ENCODE results near the gene MIPOL1.

MIPOL1 gene

DNA sequence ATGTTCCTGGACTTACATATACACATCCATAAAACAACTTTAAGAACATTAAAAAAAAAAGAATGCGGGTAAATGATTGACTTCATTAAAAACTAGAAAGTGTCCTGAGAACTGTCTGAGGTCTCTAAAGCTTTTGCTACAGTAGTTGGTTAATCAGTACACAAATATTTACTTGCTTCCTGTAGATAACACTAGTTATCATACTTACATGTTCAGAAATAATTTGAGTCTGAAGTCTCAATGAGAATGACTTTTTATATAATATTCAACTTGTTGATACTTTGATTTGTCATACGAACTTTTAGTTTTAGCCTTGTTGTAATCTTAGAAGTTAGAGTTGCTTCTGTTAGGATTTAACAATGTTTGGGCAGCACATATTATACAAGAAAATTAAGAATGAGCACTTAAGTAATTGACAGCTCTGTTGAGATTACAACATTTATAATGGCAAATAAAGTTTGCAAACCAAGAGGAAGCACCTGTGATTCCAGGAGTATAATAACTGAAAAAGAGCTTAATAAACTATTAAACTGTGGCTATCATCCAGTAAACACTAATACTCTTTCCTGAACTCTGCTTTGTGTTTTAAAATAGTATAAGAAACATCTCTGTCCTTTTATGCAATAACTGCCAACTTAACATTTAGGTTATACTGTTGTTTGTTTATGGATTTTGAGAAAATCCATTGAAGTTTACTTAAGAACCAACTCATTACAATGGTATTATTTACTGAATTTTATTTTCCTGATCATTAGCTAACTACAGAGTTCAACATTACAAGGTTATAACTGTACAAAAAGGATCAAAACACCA lies 131.7 kb downstream of the MIPOL1 start:
- H3K4me3 ChIP-seq (ENCODE audit: low read length): no peak overlapping the region
- DNase-seq (ENCODE audit: low read depth): no peak
- TF ChIP-seq, protein P1, sequence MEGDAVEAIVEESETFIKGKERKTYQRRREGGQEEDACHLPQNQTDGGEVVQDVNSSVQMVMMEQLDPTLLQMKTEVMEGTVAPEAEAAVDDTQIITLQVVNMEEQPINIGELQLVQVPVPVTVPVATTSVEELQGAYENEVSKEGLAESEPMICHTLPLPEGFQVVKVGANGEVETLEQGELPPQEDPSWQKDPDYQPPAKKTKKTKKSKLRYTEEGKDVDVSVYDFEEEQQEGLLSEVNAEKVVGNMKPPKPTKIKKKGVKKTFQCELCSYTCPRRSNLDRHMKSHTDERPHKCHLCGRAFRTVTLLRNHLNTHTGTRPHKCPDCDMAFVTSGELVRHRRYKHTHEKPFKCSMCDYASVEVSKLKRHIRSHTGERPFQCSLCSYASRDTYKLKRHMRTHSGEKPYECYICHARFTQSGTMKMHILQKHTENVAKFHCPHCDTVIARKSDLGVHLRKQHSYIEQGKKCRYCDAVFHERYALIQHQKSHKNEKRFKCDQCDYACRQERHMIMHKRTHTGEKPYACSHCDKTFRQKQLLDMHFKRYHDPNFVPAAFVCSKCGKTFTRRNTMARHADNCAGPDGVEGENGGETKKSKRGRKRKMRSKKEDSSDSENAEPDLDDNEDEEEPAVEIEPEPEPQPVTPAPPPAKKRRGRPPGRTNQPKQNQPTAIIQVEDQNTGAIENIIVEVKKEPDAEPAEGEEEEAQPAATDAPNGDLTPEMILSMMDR (IDR thresholded peaks at IDR 0.05; ENCODE audit: insufficient read depth, low read depth, low read length, missing control alignments): no peak

DNA sequence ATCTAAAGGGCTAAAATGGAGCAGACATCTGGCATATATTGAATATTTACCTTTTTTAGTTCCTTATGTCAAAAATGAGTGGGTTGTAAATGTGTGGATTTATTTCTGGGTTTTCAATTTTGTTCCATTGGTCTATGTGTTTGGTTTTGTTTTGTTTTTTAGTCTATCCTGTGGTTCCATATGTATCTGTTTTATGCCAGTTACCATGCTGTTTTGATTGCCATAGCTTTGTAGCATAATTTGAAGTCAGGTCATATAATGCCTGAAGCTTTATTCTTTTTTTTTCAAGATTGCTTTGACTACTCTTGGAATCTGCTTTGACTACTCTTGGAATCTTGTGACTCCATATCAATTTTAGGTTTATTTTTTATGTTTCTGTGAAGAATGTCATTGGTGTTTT lies 133.2 kb downstream of the MIPOL1 start:
- no peak for DNase-seq (ENCODE audit: low read depth)
- H3K4me3 ChIP-seq (ENCODE audit: low read length): no peak overlapping the region
- TF ChIP-seq, protein P1 (IDR thresholded peaks at IDR 0.05; ENCODE audit: insufficient read depth, low read depth, low read length, missing control alignments): no peak

DNA sequence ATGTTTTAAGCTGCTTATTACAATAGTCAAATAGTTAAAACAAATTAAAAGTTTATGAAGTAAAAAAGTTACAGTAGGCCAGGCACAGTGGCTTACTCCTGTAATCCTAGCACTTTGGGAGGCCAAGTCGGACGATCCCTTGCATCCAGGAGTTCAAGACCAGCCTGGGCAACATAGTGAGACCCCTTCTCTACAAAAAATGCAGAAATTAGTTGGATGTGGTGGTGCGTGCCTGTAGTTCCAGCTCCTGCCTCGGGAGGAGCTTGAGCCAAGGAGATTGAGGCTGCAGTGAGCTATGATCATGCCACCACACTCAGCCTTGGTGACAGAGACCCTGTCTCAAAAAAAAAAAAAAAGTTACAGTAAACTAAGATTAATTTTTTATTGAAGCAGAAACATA lies 142.6 kb downstream of the MIPOL1 start:
- TF ChIP-seq, protein P1 (IDR thresholded peaks at IDR 0.05; ENCODE audit: insufficient read depth, low read depth, low read length, missing control alignments): peak; percentile 33
- DNase-seq (ENCODE audit: low read depth): no peak
- H3K4me3 ChIP-seq (ENCODE audit: low read length): no peak overlapping the region

DNA sequence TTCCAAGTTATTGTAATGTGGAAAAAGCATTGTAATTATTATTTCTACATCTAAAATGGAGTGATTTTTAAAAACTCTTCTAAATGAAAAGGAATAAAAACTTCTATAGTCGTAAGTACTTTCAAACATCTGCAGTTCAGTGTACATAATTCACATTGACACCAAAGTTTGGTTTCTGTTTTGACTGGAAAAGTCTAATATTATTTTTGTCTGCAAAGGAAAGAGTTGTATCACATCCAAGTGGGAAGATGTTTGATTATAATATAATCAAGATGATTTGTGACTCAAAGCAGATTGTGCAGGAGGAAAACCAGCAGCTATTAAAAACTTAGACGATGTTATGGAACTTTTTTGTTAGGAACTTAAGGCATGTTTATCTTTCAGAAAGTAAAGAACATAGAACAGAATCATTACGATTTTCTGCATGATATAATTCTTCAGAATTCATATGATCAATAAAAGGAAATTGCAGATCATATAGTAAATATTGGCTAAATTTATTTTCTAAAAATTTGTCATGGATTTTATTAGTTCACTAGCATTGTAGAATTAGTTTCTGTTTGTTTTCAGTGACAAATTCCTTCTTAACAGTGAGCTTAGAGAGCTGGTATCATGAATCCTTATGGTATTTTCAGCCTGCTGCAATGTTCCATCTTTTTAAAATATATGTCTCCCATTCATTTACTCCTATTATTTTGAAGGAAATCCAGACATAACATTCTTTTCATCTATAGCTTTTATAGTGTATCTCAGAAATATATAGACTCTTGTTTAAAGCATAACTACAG lies 145.8 kb downstream of the MIPOL1 start:
- no peak overlapping the region for H3K4me3 ChIP-seq (ENCODE audit: low read length)
- DNase-seq (ENCODE audit: low read depth): no peak
- TF ChIP-seq, protein P1 (IDR thresholded peaks at IDR 0.05; ENCODE audit: insufficient read depth, low read depth, low read length, missing control alignments): no peak

DNA sequence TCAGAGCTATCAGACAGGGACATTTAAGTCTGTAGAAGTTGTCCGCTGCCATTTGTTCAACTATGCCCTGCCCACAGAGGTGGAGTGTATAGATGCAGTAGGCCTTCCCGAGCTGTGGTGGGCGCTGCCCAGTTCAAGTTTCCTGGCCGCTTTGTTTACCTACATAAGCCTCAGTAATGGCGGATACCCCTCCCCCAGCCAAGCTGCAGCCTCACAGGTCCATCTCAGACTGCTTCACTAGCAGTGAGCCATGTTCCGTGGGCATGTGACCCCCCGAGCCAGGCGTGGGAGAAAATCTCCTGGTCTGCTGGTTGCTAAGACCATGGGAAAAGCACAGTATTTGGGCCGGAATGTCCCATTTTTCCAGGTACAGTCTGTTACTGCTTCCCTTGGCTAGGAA lies 165.9 kb downstream of the MIPOL1 start:
- no peak for DNase-seq (ENCODE audit: low read depth)
- TF ChIP-seq, protein P1 (IDR thresholded peaks at IDR 0.05; ENCODE audit: insufficient read depth, low read depth, low read length, missing control alignments): no peak
- H3K4me3 ChIP-seq (ENCODE audit: low read length): no peak overlapping the region

DNA sequence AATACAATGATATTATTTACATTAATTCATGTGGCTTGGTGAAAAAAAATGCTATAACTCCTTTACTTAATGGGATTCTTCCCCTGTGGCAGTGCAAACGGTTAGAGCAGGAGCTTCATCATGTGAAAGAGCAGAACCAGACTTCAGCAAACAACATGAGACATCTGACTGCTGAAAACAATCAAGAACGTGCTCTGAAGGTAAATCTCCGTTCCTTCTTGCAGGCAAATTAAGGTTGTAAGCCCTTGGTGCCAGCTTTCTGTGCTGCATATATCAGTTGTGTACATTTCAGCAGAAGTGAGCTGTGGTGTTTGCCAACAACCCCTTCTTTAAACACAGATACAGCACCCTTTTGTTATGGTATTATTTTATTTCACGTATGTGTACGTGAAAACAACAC lies 171.7 kb downstream of the MIPOL1 start:
- TF ChIP-seq, protein P1 (IDR thresholded peaks at IDR 0.05; ENCODE audit: insufficient read depth, low read depth, low read length, missing control alignments): no peak
- no peak for DNase-seq (ENCODE audit: low read depth)
- H3K4me3 ChIP-seq (ENCODE audit: low read length): no peak overlapping the region
